Activated naive CD8-positive, alpha-beta T cell treated with anti-CD3 and anti-CD28 coated beads, Interleukin-2, amount 10 ng/mL, durations not matched to agents 7 days and 5 days (primary cell): ENCODE results near the gene GADD45A. TPM values are rescaled to one million over a fixed set of nuclear protein-coding genes. Genes with fewer than 3 reads are reported as not detected.

Experiments
- ATAC-seq: fragments of 150-1000 bp; cut with Tn5 transposase; one replicate; pipeline ENCODE4 v1.10.0; 2021; ENCODE audit warnings: low read depth, moderate library complexity
- POLR2A ChIA-PET: fragments of 350-600 bp; sonication (Branson Sonifier 250); formaldehyde crosslinking; loops from one replicate; lab custom pipeline; 2021; ENCODE audit warnings: antibody characterized with exemption; lab: Charles Lee
- DNase-seq: peaks from one replicate; pipeline ENCODE4 v3.0.0; 2021
- H3K27ac Mint-ChIP-seq: one replicate; pipeline ENCODE4 v1.8.0; 2022; ENCODE audit warnings: mild to moderate bottlenecking, mixed read lengths
- H3K27me3 Mint-ChIP-seq: one replicate; pipeline ENCODE4 v1.8.0; 2022; ENCODE audit warnings: mild to moderate bottlenecking, moderate library complexity, mixed read lengths
- H3K36me3 Mint-ChIP-seq: one replicate; pipeline ENCODE4 v1.8.0; 2021; ENCODE audit warnings: mild to moderate bottlenecking, mixed read lengths
- H3K4me1 Mint-ChIP-seq: one replicate; pipeline ENCODE4 v1.8.0; 2021; ENCODE audit warnings: mixed read lengths
- H3K4me3 Mint-ChIP-seq: one replicate; pipeline ENCODE4 v1.8.0; 2022; ENCODE audit warnings: mild to moderate bottlenecking, moderate library complexity, mixed read lengths
- H3K9me3 Mint-ChIP-seq: one replicate; pipeline ENCODE4 v1.8.0; 2021; ENCODE audit warnings: mixed read lengths
- total RNA-seq, 2 experiments: library from RNA; stranded (reverse); gene quantifications; one replicate each; pipeline ENCODE4 v1.2.3, GENCODE V29; 2021

The GADD45A gene
- total RNA-seq, 2 experiments from 2014 or later = 24.4 to 26.2 TPM

- ATAC-seq (no peak), DNase-seq (no peak)
- POLR2A ChIA-PET = interaction anchor here (5.5 kb wide), 1 partner anchor 10 kb away, joined by 96 read pairs; the partner anchor contains the start of gene GADD45A
- Mint-ChIP-seq H3K36me3 (no peaks in the 10 kb centered on the region), H3K9me3 (no peaks in the 10 kb centered on the region), H3K4me1 (peaks cover 23% of the 10 kb centered on the region), H3K27me3 (peaks cover 6% of the 10 kb centered on the region), H3K27ac (no peak overlapping the region), H3K4me3 (no peak overlapping the region)
Measured at GRCh38 chr1:67675800-67676199, 9.2 kb upstream of the GADD45A start.

DNA sequence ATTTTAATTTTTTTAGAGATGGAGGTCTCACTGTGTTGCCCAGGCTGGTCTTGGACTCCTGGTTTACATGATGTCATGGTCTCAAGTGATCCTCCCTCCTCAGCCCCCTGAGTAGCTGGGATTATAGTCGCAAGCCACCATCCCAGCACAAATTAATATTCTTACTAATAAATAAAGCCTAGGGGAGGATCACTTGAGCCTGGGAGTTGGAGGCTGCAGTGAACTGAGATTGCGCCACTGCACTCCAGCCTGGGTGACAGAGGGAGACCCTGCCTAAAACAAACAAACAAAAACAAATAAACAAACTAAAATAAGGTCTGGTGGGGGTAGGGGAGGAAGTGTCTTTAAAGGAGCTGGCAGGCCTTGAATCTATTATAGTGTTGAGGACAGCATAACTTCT lies 8.7 kb upstream of the GADD45A start:
- H3K4me3 Mint-ChIP-seq = no peak overlapping the region
- peaks cover 23% of the 10 kb centered on the region for H3K4me1 Mint-ChIP-seq
- no peak for DNase-seq
- POLR2A ChIA-PET = interaction anchor here (5.5 kb wide), 1 partner anchor 9 kb away, joined by 96 read pairs; the partner anchor contains the start of gene GADD45A
- H3K27me3 Mint-ChIP-seq = peaks cover 5% of the 10 kb centered on the region
- no peak overlapping the region for H3K27ac Mint-ChIP-seq
- no peaks in the 10 kb centered on the region for H3K9me3 Mint-ChIP-seq
- ATAC-seq = no peak
- no peaks in the 10 kb centered on the region for H3K36me3 Mint-ChIP-seq

DNA sequence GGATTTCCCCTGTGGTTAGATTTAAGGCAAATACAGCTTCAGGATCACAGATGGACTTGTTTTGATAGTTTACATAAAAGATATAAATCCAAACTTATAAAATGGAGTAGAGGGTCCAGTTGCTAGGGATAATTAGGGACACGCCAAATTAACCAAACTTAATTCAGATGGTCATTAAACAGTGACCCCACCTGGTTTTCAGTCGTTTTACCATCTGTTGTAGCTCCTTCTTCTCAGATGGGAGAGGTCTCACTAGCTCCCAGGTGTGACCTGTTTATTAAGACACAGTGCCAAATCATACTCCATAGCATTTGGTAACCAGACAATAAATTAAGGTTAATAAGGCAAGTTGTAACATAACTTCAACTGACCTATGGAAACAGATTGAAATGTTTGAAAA lies 8.1 kb upstream of the GADD45A start:
- Mint-ChIP-seq H3K4me1 (peaks cover 23% of the 10 kb centered on the region), H3K27ac (no peak overlapping the region), H3K27me3 (peaks cover 5% of the 10 kb centered on the region), H3K36me3 (no peaks in the 10 kb centered on the region), H3K4me3 (no peak overlapping the region), H3K9me3 (peaks cover under 1% of the 10 kb centered on the region)
- ATAC-seq (no peak), DNase-seq (no peak)
- POLR2A ChIA-PET = interaction anchor here (5.5 kb wide), 1 partner anchor 8 kb away, joined by 96 read pairs; the partner anchor contains the start of gene GADD45A

GRCh38 chr1:67677408-67677807 lies 7.6 kb upstream of the GADD45A start:
- DNase-seq (no peak), ATAC-seq (no peak)
- Mint-ChIP-seq H3K4me1 (peaks cover 23% of the 10 kb centered on the region), H3K27me3 (peaks cover 5% of the 10 kb centered on the region), H3K4me3 (no peak overlapping the region), H3K9me3 (peaks cover 1% of the 10 kb centered on the region), H3K36me3 (no peaks in the 10 kb centered on the region), H3K27ac (no peak overlapping the region)
- POLR2A ChIA-PET = interaction anchor here (5.5 kb wide), 1 partner anchor 8 kb away, joined by 96 read pairs; the partner anchor contains the start of gene GADD45A

- peaks cover 1% of the 10 kb centered on the region for H3K9me3 Mint-ChIP-seq
- POLR2A ChIA-PET = no interaction called here
- peaks cover 23% of the 10 kb centered on the region for H3K4me1 Mint-ChIP-seq
- no peak for ATAC-seq
- H3K27me3 Mint-ChIP-seq = peaks cover 3% of the 10 kb centered on the region
- DNase-seq = no peak
- no peak overlapping the region for H3K4me3 Mint-ChIP-seq
- no peak overlapping the region for H3K27ac Mint-ChIP-seq
- no peaks in the 10 kb centered on the region for H3K36me3 Mint-ChIP-seq
Measured at GRCh38 chr1:67677930-67678329, 7.1 kb upstream of the GADD45A start.

GRCh38 chr1:67679691-67680090 lies 5.3 kb upstream of the GADD45A start:
- Mint-ChIP-seq H3K36me3 (no peaks in the 10 kb centered on the region), H3K27ac (no peak overlapping the region), H3K4me1 (peaks cover 24% of the 10 kb centered on the region), H3K4me3 (no peak overlapping the region), H3K9me3 (peaks cover 1% of the 10 kb centered on the region), H3K27me3 (no peaks in the 10 kb centered on the region)
- ATAC-seq = no peak
- POLR2A ChIA-PET = no interaction called here
- DNase-seq = no peak

DNA sequence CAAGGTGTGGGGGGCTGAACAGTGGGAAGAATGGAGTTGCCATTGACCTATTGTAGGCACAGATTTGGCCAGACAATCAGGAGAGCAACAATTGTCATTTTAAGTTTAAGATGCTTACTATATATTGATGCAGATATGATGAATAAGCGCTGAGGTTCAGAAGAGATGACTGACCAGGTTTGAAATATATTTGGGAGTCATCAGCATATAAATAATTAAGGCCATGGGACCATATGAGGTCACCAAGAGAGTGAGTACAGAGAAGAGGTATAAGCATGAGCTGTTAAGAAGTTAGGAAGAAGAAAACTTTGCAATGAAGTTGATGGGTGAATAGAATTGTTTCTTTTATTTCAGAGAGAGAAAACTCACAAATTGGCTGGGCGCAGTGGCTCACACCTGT lies 4.5 kb upstream of the GADD45A start:
- peaks cover 1% of the 10 kb centered on the region for H3K9me3 Mint-ChIP-seq
- no peak for DNase-seq
- no peaks in the 10 kb centered on the region for H3K27me3 Mint-ChIP-seq
- H3K27ac Mint-ChIP-seq = no peak overlapping the region
- H3K4me1 Mint-ChIP-seq = peaks cover 18% of the 10 kb centered on the region
- no peak for ATAC-seq
- no peak overlapping the region for H3K4me3 Mint-ChIP-seq
- POLR2A ChIA-PET = no interaction called here
- no peaks in the 10 kb centered on the region for H3K36me3 Mint-ChIP-seq

DNA sequence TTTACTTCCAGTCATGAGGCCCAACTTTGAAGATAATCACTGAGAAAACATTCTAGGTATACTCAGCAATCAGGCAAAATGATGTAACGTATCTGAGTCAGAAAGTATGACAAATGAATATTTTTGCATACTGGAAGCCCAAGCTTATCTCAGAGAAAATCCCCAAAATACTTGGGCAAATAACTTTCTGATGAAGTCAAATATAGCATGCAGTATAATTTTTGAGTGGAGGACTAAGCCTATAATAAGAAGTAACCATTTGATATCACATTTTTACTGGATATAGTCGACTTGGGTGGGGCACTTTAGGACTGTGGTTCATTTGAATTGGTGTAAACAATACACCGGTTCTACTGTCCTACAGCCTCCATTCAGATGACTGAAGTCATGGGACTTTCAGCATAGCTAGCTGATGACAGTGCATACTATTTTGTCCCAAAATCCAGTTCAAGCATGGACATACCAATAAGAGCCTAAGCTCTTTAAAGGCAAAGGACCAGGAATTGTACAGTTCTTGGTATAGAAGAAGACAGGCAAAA lies 2.3 kb upstream of the GADD45A start:
- H3K9me3 Mint-ChIP-seq = peaks cover 1% of the 10 kb centered on the region
- POLR2A ChIA-PET = no interaction called here
- DNase-seq (no peak), ATAC-seq (no peak)
- H3K27ac Mint-ChIP-seq = no peak overlapping the region
- H3K36me3 Mint-ChIP-seq = peaks cover 2% of the 10 kb centered on the region
- H3K4me3 Mint-ChIP-seq = no peak overlapping the region
- no peaks in the 10 kb centered on the region for H3K27me3 Mint-ChIP-seq
- peaks cover 21% of the 10 kb centered on the region for H3K4me1 Mint-ChIP-seq

DNA sequence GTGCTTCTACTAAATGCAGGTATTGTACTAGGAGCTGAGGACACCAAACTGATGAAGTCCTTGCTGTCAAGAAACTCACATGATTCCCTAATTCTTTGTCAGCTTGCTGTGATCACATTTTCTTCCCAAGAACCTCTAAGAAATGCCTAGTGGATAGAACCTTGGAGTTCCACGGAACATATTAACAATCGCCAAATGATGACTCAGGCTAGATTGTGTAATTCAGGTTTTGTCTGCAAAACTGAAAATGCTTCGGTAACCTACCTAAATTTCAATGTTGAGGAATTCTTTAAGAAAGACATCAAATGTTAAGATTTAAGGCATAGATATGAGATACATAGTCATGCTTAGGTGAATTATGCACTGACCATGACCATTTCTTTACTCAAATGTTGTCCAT lies 1.7 kb upstream of the GADD45A start:
- Mint-ChIP-seq H3K9me3 (peaks cover 1% of the 10 kb centered on the region), H3K27ac (no peak overlapping the region), H3K36me3 (peaks cover 3% of the 10 kb centered on the region), H3K27me3 (no peaks in the 10 kb centered on the region), H3K4me3 (no peak overlapping the region), H3K4me1 (peaks cover 23% of the 10 kb centered on the region)
- no peak for DNase-seq
- no peak for ATAC-seq
- POLR2A ChIA-PET = interaction anchor here (4.7 kb wide), 1 partner anchor 9 kb away, joined by 96 read pairs; no protein-coding TSS in a partner anchor

GRCh38 chr1:67683766-67684525 lies 1.1 kb upstream of the GADD45A start:
- H3K27ac Mint-ChIP-seq = peak overlapping the region; percentile 56
- H3K9me3 Mint-ChIP-seq = peaks cover 1% of the 10 kb centered on the region
- peak overlapping the region; percentile 99 for H3K4me3 Mint-ChIP-seq
- H3K4me1 Mint-ChIP-seq = peaks cover 27% of the 10 kb centered on the region
- ATAC-seq = no peak
- no peaks in the 10 kb centered on the region for H3K27me3 Mint-ChIP-seq
- POLR2A ChIA-PET = interaction anchor here (4.7 kb wide), 1 partner anchor 9 kb away, joined by 96 read pairs; no protein-coding TSS in a partner anchor
- DNase-seq = no peak
- H3K36me3 Mint-ChIP-seq = peaks cover 3% of the 10 kb centered on the region

DNA sequence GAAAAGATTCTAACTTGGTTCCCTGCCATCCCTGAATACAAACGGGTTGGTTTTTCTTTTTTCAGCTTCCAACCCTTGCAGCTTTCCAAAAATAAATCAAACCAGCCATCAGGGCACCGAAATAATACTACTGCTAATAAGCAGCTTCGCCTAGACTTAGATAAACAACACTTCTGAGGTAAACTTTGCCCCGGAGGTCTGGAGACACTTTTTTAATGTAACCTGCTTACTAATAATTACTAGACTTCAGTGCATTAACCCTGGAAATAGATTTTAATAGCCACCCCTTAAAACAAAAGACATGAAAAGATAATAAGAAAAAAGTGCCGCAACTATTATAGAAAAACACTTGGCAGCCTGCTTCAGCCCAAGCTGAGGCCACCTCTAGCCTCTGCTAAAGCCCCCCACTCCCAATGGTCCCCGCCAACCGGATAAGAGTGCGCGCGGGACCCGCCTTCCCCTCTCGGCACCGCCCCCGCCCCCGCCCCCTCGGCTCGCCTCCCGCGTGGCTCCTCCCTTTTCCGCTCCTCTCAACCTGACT lies 405 bp upstream of the GADD45A start:
- ATAC-seq = no peak

DNA sequence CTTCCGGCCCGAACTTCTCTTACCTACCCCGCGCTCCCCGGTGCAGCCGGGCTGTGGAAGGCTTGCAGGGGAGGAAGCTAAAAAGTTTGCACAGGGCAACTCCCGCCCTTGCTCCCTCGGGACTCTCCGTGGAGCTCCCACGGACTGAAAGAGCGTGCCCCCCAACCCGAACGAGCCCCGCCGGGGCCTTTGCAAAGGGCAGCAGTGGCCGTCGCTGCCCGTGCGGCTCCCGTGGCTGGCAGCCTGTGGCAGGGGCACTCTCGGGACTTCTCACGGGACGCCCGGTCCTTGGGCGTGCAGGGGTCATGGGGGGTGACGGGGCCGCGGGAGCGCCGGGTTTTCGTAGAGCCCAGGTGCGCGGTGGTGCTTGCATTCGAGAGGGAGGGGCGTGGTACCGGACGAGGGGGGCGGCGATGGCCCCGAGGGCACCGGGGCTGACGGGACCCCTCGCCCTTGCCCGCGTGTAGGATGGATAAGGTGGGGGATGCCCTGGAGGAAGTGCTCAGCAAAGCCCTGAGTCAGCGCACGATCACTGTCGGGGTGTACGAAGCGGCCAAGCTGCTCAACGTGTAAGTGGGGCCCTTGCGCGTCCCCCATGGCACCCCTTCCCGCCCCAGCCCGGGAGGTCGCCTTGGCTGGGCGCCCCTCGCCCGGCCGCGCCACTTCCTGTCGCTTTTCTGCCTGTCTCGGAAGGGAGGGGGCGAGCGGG lies 711 bp downstream of the GADD45A start:
- POLR2A ChIA-PET = interaction anchor here (0.6 to 4.7 kb wide), 13 partner anchors 9 to 760 kb away, joined by 3 to 96 read pairs (median 4); partner anchors contain the start of gene SERBP1
- no peak for DNase-seq
- Mint-ChIP-seq H3K27me3 (no peaks in the 10 kb centered on the region), H3K4me1 (peaks cover 27% of the 10 kb centered on the region), H3K9me3 (peaks cover 1% of the 10 kb centered on the region), H3K27ac (peak overlapping the region; percentile 99), H3K4me3 (peak overlapping the region; percentile 99), H3K36me3 (peaks cover 9% of the 10 kb centered on the region)
- peak; percentile 14 for ATAC-seq

More for the DNA sequence above, 405 bp upstream of the GADD45A start:
- peaks cover 7% of the 10 kb centered on the region for H3K36me3 Mint-ChIP-seq
- POLR2A ChIA-PET = interaction anchor here (1.0 to 4.7 kb wide), 9 partner anchors 10 to 759 kb away, joined by 3 to 96 read pairs (median 5); partner anchors contain the start of gene SERBP1
- peaks cover 1% of the 10 kb centered on the region for H3K9me3 Mint-ChIP-seq
- H3K4me1 Mint-ChIP-seq = peaks cover 27% of the 10 kb centered on the region
- H3K4me3 Mint-ChIP-seq = peak overlapping the region; percentile 99
- DNase-seq = no peak
- no peaks in the 10 kb centered on the region for H3K27me3 Mint-ChIP-seq
- H3K27ac Mint-ChIP-seq = peak overlapping the region; percentile 99
